ENCODE data around the gene DYNC2H1. TPM values are rescaled to one million over a fixed set of nuclear protein-coding genes. Genes with fewer than 3 reads are reported as not detected.

DYNC2H1 gene
- total RNA-seq, 2 experiments from 2014 or later = 2.8 to 3.2 TPM

- Histone ChIP-seq H3K36me3 (ENCODE audit: insufficient read depth, low read length) (no peaks in the 10 kb centered on the region), H3K4me3 (ENCODE audit: low read length) (no peak overlapping the region), H3K27ac (ENCODE audit: low read depth in 1 of 2, low read length in 2 of 2) (no peak overlapping the region), H3K4me1 (ENCODE audit: insufficient read depth, low read length) (no peaks in the 10 kb centered on the region), H3K9me3 (ENCODE audit: control insufficient read depth in 1 of 2, insufficient read depth in 1 of 2, low read length in 2 of 2) (no peaks in the 10 kb centered on the region), H3K27me3 (ENCODE audit: control insufficient read depth in 1 of 2, insufficient read depth in 2 of 2, low read length in 2 of 2) (no peaks in the 10 kb centered on the region)
- ATAC-seq (ENCODE audit: poor library complexity) (no peak), DNase-seq (no peak)
- no peaks in the 10 kb centered on the region for H3K36me3 Mint-ChIP-seq (ENCODE audit: low read depth)
- no peak overlapping the region for H3K4me3 Mint-ChIP-seq
- ChIA-PET POLR2A (no interaction called here), CTCF (no interaction called here)
- no peaks in the 10 kb centered on the region for H3K27me3 Mint-ChIP-seq
- H3K27ac Mint-ChIP-seq = no peak overlapping the region
- H3K9me3 Mint-ChIP-seq = no peaks in the 10 kb centered on the region
- no peaks in the 10 kb centered on the region for H3K4me1 Mint-ChIP-seq (ENCODE audit: low read depth)
- TF ChIP-seq CTCF (IDR thresholded peaks at IDR 0.05) = no peak
- intact Hi-C loops (cut with DNase I, micrococcal nuclease) = no loop called here
Measured at GRCh38 chr11:103339485-103339857, 230.2 kb downstream of the DYNC2H1 start.

GRCh38 chr11:103340956-103341355, 231.7 kb downstream of the DYNC2H1 start:
- DNase-seq = no peak
- TF ChIP-seq CTCF (IDR thresholded peaks at IDR 0.05) = no peak
- intact Hi-C loops (cut with DNase I, micrococcal nuclease) = no loop called here
- H3K27ac ChIP-seq (ENCODE audit: low read depth in 1 of 2, low read length in 2 of 2) = no peak overlapping the region
- no peak overlapping the region for H3K4me3 ChIP-seq (ENCODE audit: low read length)
- no peaks in the 10 kb centered on the region for H3K36me3 Mint-ChIP-seq (ENCODE audit: low read depth)
- no peak for ATAC-seq (ENCODE audit: poor library complexity)
- H3K4me1 Mint-ChIP-seq (ENCODE audit: low read depth) = no peaks in the 10 kb centered on the region
- H3K4me1 ChIP-seq (ENCODE audit: insufficient read depth, low read length) = no peaks in the 10 kb centered on the region
- no peaks in the 10 kb centered on the region for H3K27me3 Mint-ChIP-seq
- no peaks in the 10 kb centered on the region for H3K36me3 ChIP-seq (ENCODE audit: insufficient read depth, low read length)
- H3K27ac Mint-ChIP-seq = no peak overlapping the region
- ChIA-PET POLR2A (no interaction called here), CTCF (no interaction called here)
- H3K9me3 Mint-ChIP-seq = no peaks in the 10 kb centered on the region
- no peaks in the 10 kb centered on the region for H3K9me3 ChIP-seq (ENCODE audit: control insufficient read depth in 1 of 2, insufficient read depth in 1 of 2, low read length in 2 of 2)
- H3K27me3 ChIP-seq (ENCODE audit: control insufficient read depth in 1 of 2, insufficient read depth in 2 of 2, low read length in 2 of 2) = no peaks in the 10 kb centered on the region
- H3K4me3 Mint-ChIP-seq = no peak overlapping the region

GRCh38 chr11:103344886-103345285, 235.7 kb downstream of the DYNC2H1 start:
- Mint-ChIP-seq H3K4me3 (no peak overlapping the region), H3K36me3 (ENCODE audit: low read depth) (no peaks in the 10 kb centered on the region), H3K27me3 (no peaks in the 10 kb centered on the region), H3K4me1 (ENCODE audit: low read depth) (no peaks in the 10 kb centered on the region), H3K27ac (no peak overlapping the region), H3K9me3 (no peaks in the 10 kb centered on the region)
- ChIA-PET CTCF (no interaction called here), POLR2A (no interaction called here)
- intact Hi-C loops (cut with DNase I, micrococcal nuclease) = no loop called here
- Histone ChIP-seq H3K36me3 (ENCODE audit: insufficient read depth, low read length) (no peaks in the 10 kb centered on the region), H3K27me3 (ENCODE audit: control insufficient read depth in 1 of 2, insufficient read depth in 2 of 2, low read length in 2 of 2) (no peaks in the 10 kb centered on the region), H3K27ac (ENCODE audit: low read depth in 1 of 2, low read length in 2 of 2) (no peak overlapping the region), H3K9me3 (ENCODE audit: control insufficient read depth in 1 of 2, insufficient read depth in 1 of 2, low read length in 2 of 2) (no peaks in the 10 kb centered on the region), H3K4me3 (ENCODE audit: low read length) (no peak overlapping the region), H3K4me1 (ENCODE audit: insufficient read depth, low read length) (no peaks in the 10 kb centered on the region)
- DNase-seq = no peak
- no peak for ATAC-seq (ENCODE audit: poor library complexity)
- TF ChIP-seq CTCF (IDR thresholded peaks at IDR 0.05) = no peak

Data from CD4-positive, alpha-beta T cell (primary cell).